ENCODE results near the gene ARL5C. TPM values are rescaled to one million over a fixed set of nuclear protein-coding genes. Genes with fewer than 3 reads are reported as not detected.

ARL5C gene
- total RNA-seq, 1 donor from 2014 or later, result not detected

- TF ChIP-seq CTCF (IDR thresholded peaks at IDR 0.05), result no peak
- peak overlapping the region; percentile 99 for H3K27ac ChIP-seq
- no peaks in the 10 kb centered on the region for H3K27me3 ChIP-seq (ENCODE audit: low read depth)
- no peaks in the 10 kb centered on the region for H3K9me3 ChIP-seq
- DNase-seq (peak; percentile 78), ATAC-seq (peak; percentile 40 to 46)
- intact Hi-C loops (cut with DNase I), result no loop called here
- H3K4me3 ChIP-seq, result peak overlapping the region; percentile 91
- H3K36me3 ChIP-seq, result peaks cover 29% of the 10 kb centered on the region
- peaks cover 58% of the 10 kb centered on the region for H3K4me1 ChIP-seq
Measured at GRCh38 chr17:39196808-39197291, 30.9 kb upstream of the ARL5C start.

- intact Hi-C loops (cut with DNase I), result no loop called here
- peaks cover 29% of the 10 kb centered on the region for H3K36me3 ChIP-seq
- DNase-seq (no peak), ATAC-seq (no peak)
- peak overlapping the region; percentile 73 for H3K27ac ChIP-seq
- no peaks in the 10 kb centered on the region for H3K27me3 ChIP-seq (ENCODE audit: low read depth)
- H3K9me3 ChIP-seq, result no peaks in the 10 kb centered on the region
- H3K4me3 ChIP-seq, result peak overlapping the region; percentile 91
- no peak for TF ChIP-seq CTCF (IDR thresholded peaks at IDR 0.05)
- H3K4me1 ChIP-seq, result peaks cover 53% of the 10 kb centered on the region
Measured at GRCh38 chr17:39196241-39196807, 30.4 kb upstream of the ARL5C start.

GRCh38 chr17:39195568-39196160 is 29.7 kb upstream of the ARL5C start:
- Histone ChIP-seq H3K4me1 (peaks cover 46% of the 10 kb centered on the region), H3K27ac (peak overlapping the region; percentile 73), H3K27me3 (ENCODE audit: low read depth) (no peaks in the 10 kb centered on the region), H3K36me3 (peaks cover 33% of the 10 kb centered on the region), H3K9me3 (no peaks in the 10 kb centered on the region), H3K4me3 (peak overlapping the region; percentile 91)
- no peak for TF ChIP-seq CTCF (IDR thresholded peaks at IDR 0.05)
- peak; percentile 65 for DNase-seq
- intact Hi-C loops (cut with DNase I), result no loop called here
- peak; percentile 61 to 62 for ATAC-seq

- peak overlapping the region; percentile 91 for H3K4me3 ChIP-seq
- H3K4me1 ChIP-seq, result peaks cover 44% of the 10 kb centered on the region
- no peak for DNase-seq
- peak overlapping the region; percentile 73 for H3K27ac ChIP-seq
- H3K9me3 ChIP-seq, result no peaks in the 10 kb centered on the region
- intact Hi-C loops (cut with DNase I), result no loop called here
- TF ChIP-seq CTCF (IDR thresholded peaks at IDR 0.05), result no peak
- no peaks in the 10 kb centered on the region for H3K27me3 ChIP-seq (ENCODE audit: low read depth)
- H3K36me3 ChIP-seq, result peaks cover 39% of the 10 kb centered on the region
- no peak for ATAC-seq
Measured at GRCh38 chr17:39194985-39195524, 29.1 kb upstream of the ARL5C start.

GRCh38 chr17:39194089-39194984 is 28.4 kb upstream of the ARL5C start:
- no peak for TF ChIP-seq CTCF (IDR thresholded peaks at IDR 0.05)
- intact Hi-C loops (cut with DNase I), result no loop called here
- Histone ChIP-seq H3K36me3 (peaks cover 44% of the 10 kb centered on the region), H3K4me1 (peaks cover 41% of the 10 kb centered on the region), H3K4me3 (peak overlapping the region; percentile 91), H3K27ac (peak overlapping the region; percentile 73), H3K27me3 (ENCODE audit: low read depth) (no peaks in the 10 kb centered on the region), H3K9me3 (no peaks in the 10 kb centered on the region)
- peak; percentile 27 to 32 for ATAC-seq
- DNase-seq, result peak; percentile 61
